ENCODE data around the gene DEUP1.

The DEUP1 gene

DNA sequence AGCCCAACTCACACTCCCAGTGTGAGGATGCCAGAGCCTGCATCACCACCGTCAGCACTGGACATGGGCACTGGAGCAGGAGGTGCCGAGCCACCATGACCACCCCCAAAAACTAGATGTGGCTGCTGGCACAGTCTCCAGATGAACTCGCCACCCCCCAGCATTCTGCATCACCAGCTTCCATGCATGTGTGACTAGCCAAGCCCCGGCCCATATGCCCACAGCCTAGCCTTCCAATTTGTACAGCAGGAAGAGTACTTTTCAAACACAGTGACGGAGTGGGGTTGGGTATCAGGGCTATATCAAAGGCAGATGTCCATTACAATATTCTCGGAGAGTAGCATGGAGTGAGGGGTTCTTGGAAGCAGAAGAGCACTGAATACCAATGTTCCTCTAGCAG lies 149.7 kb downstream of the DEUP1 start:
- DNase-seq = no peak

DNA sequence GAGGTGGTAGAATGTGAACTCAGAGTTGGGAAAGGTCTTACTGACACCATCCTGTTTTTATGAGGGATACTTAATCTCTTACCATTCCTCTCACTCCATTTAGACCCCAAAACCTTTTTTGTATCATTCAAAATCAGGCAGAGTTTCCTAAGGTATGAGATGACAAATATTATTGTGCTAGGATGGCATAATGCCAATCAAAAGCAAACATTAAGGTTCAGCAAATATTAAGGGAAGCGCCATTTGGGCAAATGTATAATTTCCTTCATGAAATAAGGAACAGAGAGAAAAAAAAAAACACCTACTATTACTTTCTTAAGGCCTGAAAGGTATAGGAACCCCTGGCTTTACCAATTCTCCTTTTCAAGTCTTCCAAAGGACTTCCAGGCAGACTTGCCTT lies 150.2 kb downstream of the DEUP1 start:
- DNase-seq = no peak

DNA sequence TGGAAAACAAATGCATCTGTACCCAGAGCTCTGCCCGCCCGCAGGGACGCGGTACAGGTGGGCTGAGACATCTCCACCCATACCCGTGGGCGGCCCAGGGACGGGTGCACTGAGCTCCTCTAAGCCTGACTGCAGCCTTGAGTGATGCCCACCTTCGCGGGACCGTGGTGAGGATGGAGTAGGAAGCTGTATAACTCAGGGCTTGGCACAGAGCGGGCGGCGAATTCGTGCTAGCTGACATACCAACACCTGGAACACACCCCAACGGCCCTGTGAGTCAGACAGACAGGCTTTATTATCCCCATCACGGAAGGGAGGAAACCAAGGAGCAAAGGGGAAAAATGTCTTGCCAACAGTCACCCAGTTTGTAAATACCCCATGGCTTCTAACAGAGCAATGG lies 150.7 kb downstream of the DEUP1 start:
- DNase-seq = no peak

DNA sequence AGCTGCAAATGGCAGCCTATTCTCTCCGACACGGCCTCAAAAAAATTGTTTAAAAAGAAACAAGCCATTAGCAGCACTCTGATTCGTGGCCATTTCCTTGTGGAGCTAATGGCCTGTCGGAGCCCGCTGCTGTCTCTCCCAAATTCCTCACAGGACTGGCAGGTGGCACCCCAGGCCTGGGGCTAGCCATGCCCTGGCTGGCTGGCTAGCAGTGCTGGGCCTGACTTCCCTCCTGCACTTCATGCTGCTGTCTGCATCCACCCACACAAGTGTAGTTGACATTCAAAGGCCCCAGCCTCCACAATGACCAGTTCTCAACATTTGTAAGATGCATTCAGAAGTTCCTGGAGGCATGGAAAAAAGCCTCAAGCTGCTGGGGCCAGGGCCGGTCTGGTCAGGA lies 151.2 kb downstream of the DEUP1 start:
- peak in 1 of 14 donors; percentile 24 for DNase-seq

DNA sequence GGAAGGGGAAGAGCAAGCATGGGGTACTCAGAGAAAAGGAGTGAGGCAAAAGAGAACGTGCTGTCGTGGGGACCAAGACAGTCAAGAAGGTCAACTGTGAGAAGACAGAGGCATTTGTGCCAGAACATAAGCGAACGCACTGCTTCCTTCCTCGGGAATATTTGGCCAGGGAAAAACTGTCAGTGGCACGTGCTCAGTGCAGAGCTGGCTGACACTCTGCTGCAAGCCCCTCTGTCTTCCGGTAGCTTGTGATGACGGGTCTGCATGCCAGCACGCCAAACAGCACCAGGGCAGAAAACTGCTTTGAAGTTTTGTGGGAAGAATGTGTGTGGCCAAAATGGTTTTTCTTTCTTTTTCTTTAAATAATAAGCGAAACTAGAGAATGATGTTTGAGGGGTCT lies 152.0 kb downstream of the DEUP1 start:
- DNase-seq = no peak

DNA sequence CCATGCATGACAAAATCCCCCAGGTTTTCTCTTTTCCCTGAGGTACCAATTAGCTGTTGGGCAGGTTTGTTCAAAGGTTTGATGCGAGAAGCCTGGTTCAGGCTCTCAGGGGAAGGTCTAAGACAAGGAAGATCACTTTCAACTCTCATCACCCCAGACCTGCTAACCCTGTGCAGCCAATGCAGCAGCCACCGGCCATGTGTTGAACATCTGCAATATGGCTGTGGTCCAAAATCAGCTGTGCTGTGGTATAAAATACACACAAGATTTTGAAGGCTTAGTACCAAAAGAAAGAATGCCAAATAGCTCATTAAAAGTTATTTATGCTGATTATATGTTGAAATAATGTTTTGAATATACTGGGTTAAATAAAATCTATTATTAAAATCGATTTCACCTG lies 154.2 kb downstream of the DEUP1 start:
- no peak for DNase-seq

DNA sequence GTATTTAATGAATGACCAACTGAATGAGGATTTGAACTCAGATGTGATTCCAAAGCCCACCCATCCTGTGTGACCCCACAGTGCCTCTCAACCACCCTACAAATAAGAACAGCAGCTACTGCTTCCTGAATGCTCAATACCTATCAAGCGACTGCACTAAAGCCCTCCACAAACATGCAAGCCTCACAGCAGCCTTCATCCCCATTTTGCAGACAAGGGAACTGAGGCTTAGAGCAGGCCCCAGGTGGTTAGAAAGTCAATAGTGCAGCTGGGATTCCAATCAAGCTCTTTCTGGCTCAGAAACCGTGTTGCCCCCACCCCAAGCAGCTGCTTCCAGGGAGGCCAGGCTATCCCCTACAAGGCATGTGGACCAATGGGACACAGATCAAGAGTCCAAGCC lies 155.4 kb downstream of the DEUP1 start:
- DNase-seq = no peak

DNA sequence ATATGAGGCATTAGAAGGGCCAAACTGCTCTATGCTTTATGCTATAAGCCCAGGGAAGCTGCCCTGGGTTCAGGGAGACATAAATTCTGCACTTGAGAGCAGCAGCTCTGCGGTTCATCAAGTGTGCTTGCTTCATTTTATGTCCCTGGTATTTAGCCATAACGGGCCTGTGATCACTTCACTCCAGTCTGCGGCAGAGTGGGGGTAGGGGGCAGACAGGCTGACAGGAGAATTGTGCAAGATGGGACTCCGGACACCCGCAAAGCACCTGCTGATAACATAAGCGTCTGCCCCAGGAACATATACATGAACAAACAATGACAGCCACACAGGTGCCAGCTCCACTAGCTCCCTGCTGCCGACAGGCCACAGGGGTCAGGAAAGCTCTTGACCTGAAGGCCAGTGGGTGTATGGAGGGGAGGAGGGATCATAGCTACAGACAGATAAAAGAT lies 156.5 kb downstream of the DEUP1 start:
- DNase-seq = no peak

All from C1 segment of cervical spinal cord (tissue), 14 donors.